HepG2 (cell line): ENCODE measurements around the gene GRAMD1B. TPM values are rescaled to one million over a fixed set of nuclear protein-coding genes. Genes with fewer than 3 reads are reported as not detected.

Experiments used
- ATAC-seq: fragments of 200-7000 bp; cut with Tn5 transposase; 3 replicates; pipeline ENCODE4 v1.9.1; 2020; ENCODE audit warnings: mild to moderate bottlenecking, moderate library complexity
- BruUV-seq: library from RNA; stranded (reverse); fragments of 400-500 nt; replicated peaks from 2 replicates; lab custom pipeline; 2021; lab: Mats Ljungman, UMichigan
- CTCF ChIA-PET: fragments of 300-600 bp; formaldehyde crosslinking; extraction: SDS; loops from one replicate; lab custom pipeline; 2021; ENCODE audit warnings: low total read pairs, inconsistent platforms, low intra/inter-chr PET ratio; lab: Yijun Ruan, JAX
- POLR2A ChIA-PET: fragments of 350-600 bp; sonication (Branson Sonifier 250); formaldehyde crosslinking; loops from one replicate; lab custom pipeline; 2020; ENCODE audit warnings: antibody characterized with exemption, inconsistent platforms; lab: Yijun Ruan, JAX
- DNase-seq: peaks from one replicate; pipeline ENCODE4 v3.0.0-alpha.2; 2015; ENCODE audit warnings: low spot score
- FAIRE-seq: peaks from 3 replicates; lab custom pipeline; 2011; peaks lifted over from hg19 to GRCh38; lab: Jason Lieb, UNC
- H2AFZ ChIP-seq: one replicate; pipeline ENCODE4 v1.6.1; 2011; ENCODE audit warnings: low read length, inconsistent platforms
- H3K27ac ChIP-seq: fragments of 300-600 bp; 3 replicates; pipeline ENCODE4 v1.8.0; 2011; ENCODE audit warnings: mixed run types, mild to moderate bottlenecking, mixed read lengths, low read length, inconsistent platforms; ENCODE audit not compliant: insufficient read depth; ENCODE audit errors: extremely low read length
- H3K27me3 ChIP-seq, 2 experiments: fragments of 200-600 bp in 1 of 2; 2 replicates in 1 of 2; 3 replicates in 1 of 2; pipeline versions ENCODE4 v1.6.0 to v1.8.0; 2011; ENCODE audit warnings: low read length in 2 of 2, mild to moderate bottlenecking in 2 of 2, moderate library complexity in 2 of 2, inconsistent platforms in 1 of 2; ENCODE audit not compliant: insufficient read depth in 2 of 2, control insufficient read depth in 1 of 2
- H3K36me3 ChIP-seq, 2 experiments: fragments of 200-600 bp in 1 of 2; replicated peaks in 1 of 2; 2 replicates in 1 of 2; 3 replicates in 1 of 2; pipeline versions ENCODE4 v1.5.1 to v1.8.0; 2011; ENCODE audit warnings: low read length in 2 of 2, inconsistent platforms in 1 of 2; ENCODE audit not compliant: insufficient read depth in 2 of 2, control insufficient read depth in 1 of 2
- H3K4me1 ChIP-seq: 2 replicates; pipeline ENCODE4 v1.5.1; 2012; ENCODE audit warnings: low read length, inconsistent platforms; ENCODE audit not compliant: insufficient read depth
- H3K4me2 ChIP-seq: 2 replicates; pipeline ENCODE4 v1.6.0; 2011; ENCODE audit warnings: low read depth, low read length, inconsistent platforms
- H3K4me3 ChIP-seq, 3 experiments: fragments of 200-600 bp in 1 of 3; sonication (generic), shearing (Covaris generic) in 1 of 3; replicated peaks in 1 of 3; 2 replicates each; pipeline ENCODE4 v1.5.1; 2011 to 2016; ENCODE audit warnings: low read length in 3 of 3, inconsistent platforms in 2 of 3, low read depth in 2 of 3, mild to moderate bottlenecking in 2 of 3, control low read depth in 1 of 3, mixed read lengths in 1 of 3; ENCODE audit not compliant: insufficient read depth in 1 of 3
- H3K79me2 ChIP-seq: one replicate; pipeline ENCODE4 v1.6.1; 2011; ENCODE audit warnings: low read length, inconsistent platforms; ENCODE audit not compliant: insufficient read depth
- H3K9ac ChIP-seq: 2 replicates; pipeline ENCODE4 v1.6.0; 2011; ENCODE audit warnings: mild to moderate bottlenecking, low read depth, low read length, inconsistent platforms; ENCODE audit not compliant: insufficient read depth
- H3K9me3 ChIP-seq: 2 replicates; pipeline ENCODE4 v1.5.1; 2012; ENCODE audit warnings: mild to moderate bottlenecking, low read length
- H4K20me1 ChIP-seq: 2 replicates; pipeline ENCODE4 v1.6.0; 2011; ENCODE audit warnings: inconsistent platforms, mild to moderate bottlenecking, low read length, moderate library complexity; ENCODE audit not compliant: insufficient read depth
- MLX ChIP-seq: IDR thresholded peaks from 2 replicates; pipeline ENCODE4 v1.6.1; 2016
- POLR2A ChIP-seq, 2 experiments: IDR thresholded peaks; 2 replicates each; pipeline ENCODE4 v1.6.1; 2011; ENCODE audit warnings: low read depth in 2 of 2, low read length in 2 of 2, mild to moderate bottlenecking in 1 of 2, moderate library complexity in 1 of 2; ENCODE audit not compliant: insufficient read depth in 1 of 2
- POLR2AphosphoS5 ChIP-seq: IDR thresholded peaks from 2 replicates; pipeline ENCODE4 v1.6.1; 2012; ENCODE audit warnings: low read depth, low read length
- REXO4 ChIP-seq: sonication (generic); formaldehyde crosslinking; IDR thresholded peaks from 2 replicates; pipeline ENCODE4 v1.8.0; 2022; ENCODE audit warnings: missing genetic modification reagents, mild to moderate bottlenecking, borderline replicate concordance
- RNF219 ChIP-seq: sonication (generic); formaldehyde crosslinking; IDR thresholded peaks from 2 replicates; pipeline ENCODE4 v1.5.0; 2020; ENCODE audit warnings: mild to moderate bottlenecking, missing genetic modification reagents
- TRAFD1 ChIP-seq: sonication (generic); formaldehyde crosslinking; IDR thresholded peaks from 2 replicates; pipeline ENCODE4 v1.5.1; 2020; ENCODE audit warnings: missing genetic modification reagents, mild to moderate bottlenecking, borderline replicate concordance
- YEATS2 ChIP-seq: sonication (generic); formaldehyde crosslinking; IDR thresholded peaks from 2 replicates; pipeline ENCODE4 v1.4.0; 2020; ENCODE audit warnings: missing genetic modification reagents, borderline replicate concordance
- ZNF232 ChIP-seq: sonication (generic); formaldehyde crosslinking; IDR thresholded peaks from 2 replicates; pipeline ENCODE4 v1.4.0; 2020; ENCODE audit warnings: missing genetic modification reagents, borderline replicate concordance
- WGBS: methylation state at CpG from one replicate; pipeline ENCODE4 v1.1.6; 2017; ENCODE audit warnings: low lambda C conversion rate; 5-methylcytosine and 5-hydroxymethylcytosine counted together
- in situ Hi-C: cut with HindIII; loops from 2 replicates; pipeline ENCODE4 v1.10.0; 2017; ENCODE audit warnings: low pct_unique_long_range_greater_than_20kb; ENCODE audit not compliant: extremely low pct_ligation_motif_present
- intact Hi-C: fragments of 100-400 bp; cut with micrococcal nuclease; formaldehyde crosslinking; loops from one replicate; pipeline ENCODE4 v1.10.0; 2022; ENCODE audit not compliant: unreplicated experiment
- polyA plus RNA-seq, 8 experiments: library from polyadenylated mRNA; depleted of rRNA in 3 of 8; stranded (reverse) in 7 of 8; unstranded in 1 of 8; fragments of >200 nt; fragmentation: Illumina TruSeq in 4 of 8; extraction: Trizol in 4 of 8; gene quantifications; 2 replicates each; pipeline versions ENCODE4 v1.2.1 to v1.2.3, GENCODE V29; 2011 to 2016; ENCODE audit warnings: low read depth in 4 of 8, missing spikeins in 1 of 8, mixed read lengths in 1 of 8; ENCODE audit not compliant: insufficient read depth in 1 of 8
- total RNA-seq, 5 experiments: library from RNA; depleted of rRNA; stranded (reverse); fragments of >200 nt; fragmentation: Illumina TruSeq; extraction: Trizol; gene quantifications; 2 replicates each; pipeline ENCODE4 v1.2.3, GENCODE V29; 2016; ENCODE audit warnings: low read depth in 1 of 5
- TF ChIP-seq, protein P1 (sequence below): IDR thresholded peaks from 2 replicates; pipeline ENCODE4 v1.6.1; 2016; ENCODE audit warnings: low read depth
- TF ChIP-seq, protein P2 (sequence below): IDR thresholded peaks from 2 replicates; pipeline ENCODE4 v1.6.1; 2016; ENCODE audit warnings: low read depth, control low read depth
- TF ChIP-seq, protein P3 (sequence below): sonication (generic); formaldehyde crosslinking; IDR thresholded peaks from 2 replicates; pipeline ENCODE4 v1.4.0; 2020; ENCODE audit warnings: low read depth, missing genetic modification reagents
- TF ChIP-seq, protein P4 (sequence below): sonication (generic); formaldehyde crosslinking; IDR thresholded peaks from 2 replicates; pipeline ENCODE4 v1.5.0; 2020; ENCODE audit warnings: missing genetic modification reagents

Gene GRAMD1B
- total and polyA plus RNA-seq, 2 of the 13 experiments (the other 11 are each of a cell fraction or from before 2014, with no cell fraction given): 0.12 TPM; not detected in 1

GRCh38 chr11:123622576-123622975, 192.5 kb downstream of the GRAMD1B start:
- H3K9ac ChIP-seq: no peak overlapping the region
- intact Hi-C loops (no loop called here), in situ Hi-C loops (no loop called here)
- WGBS: 85% methylated on average over 9 of the region's 9 CpGs
- H3K79me2 ChIP-seq: no peaks in the 10 kb centered on the region
- FAIRE-seq: no peak
- ChIA-PET POLR2A (no interaction called here), CTCF (no interaction called here)
- H3K9me3 ChIP-seq: no peaks in the 10 kb centered on the region
- DNase-seq: no peak
- no peaks in the 10 kb centered on the region for H3K27me3 ChIP-seq
- H4K20me1 ChIP-seq: no peaks in the 10 kb centered on the region
- H3K4me3 ChIP-seq: no peak overlapping the region
- no peaks in the 10 kb centered on the region for H3K4me1 ChIP-seq
- no peak overlapping the region for H2AFZ ChIP-seq
- no peak overlapping the region for H3K4me2 ChIP-seq
- H3K36me3 ChIP-seq: no peaks in the 10 kb centered on the region
- BruUV-seq: no TSS peak
- no peak for ATAC-seq
- no peak overlapping the region for H3K27ac ChIP-seq
- TF ChIP-seq, protein P1, sequence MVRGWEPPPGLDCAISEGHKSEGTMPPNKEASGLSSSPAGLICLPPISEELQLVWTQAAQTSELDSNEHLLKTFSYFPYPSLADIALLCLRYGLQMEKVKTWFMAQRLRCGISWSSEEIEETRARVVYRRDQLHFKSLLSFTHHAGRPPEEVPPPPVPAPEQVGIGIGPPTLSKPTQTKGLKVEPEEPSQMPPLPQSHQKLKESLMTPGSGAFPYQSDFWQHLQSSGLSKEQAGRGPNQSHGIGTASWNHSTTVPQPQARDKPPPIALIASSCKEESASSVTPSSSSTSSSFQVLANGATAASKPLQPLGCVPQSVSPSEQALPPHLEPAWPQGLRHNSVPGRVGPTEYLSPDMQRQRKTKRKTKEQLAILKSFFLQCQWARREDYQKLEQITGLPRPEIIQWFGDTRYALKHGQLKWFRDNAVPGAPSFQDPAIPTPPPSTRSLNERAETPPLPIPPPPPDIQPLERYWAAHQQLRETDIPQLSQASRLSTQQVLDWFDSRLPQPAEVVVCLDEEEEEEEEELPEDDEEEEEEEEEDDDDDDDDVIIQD (CRISPR knock-in tag): no peak
- no peak for TF ChIP-seq MLX (CRISPR knock-in tag)
- no peak for TF ChIP-seq POLR2A (IDR thresholded peaks at IDR 0.05; ENCODE audit: insufficient read depth in 1 of 2, low read depth in 2 of 2, low read length in 2 of 2)
- no peak for TF ChIP-seq REXO4 (CRISPR knock-in tag)
- TF ChIP-seq RNF219: no peak
- no peak for TF ChIP-seq POLR2AphosphoS5
- TF ChIP-seq ZNF232 (CRISPR knock-in tag): no peak
- no peak for TF ChIP-seq TRAFD1
- TF ChIP-seq, protein P2, sequence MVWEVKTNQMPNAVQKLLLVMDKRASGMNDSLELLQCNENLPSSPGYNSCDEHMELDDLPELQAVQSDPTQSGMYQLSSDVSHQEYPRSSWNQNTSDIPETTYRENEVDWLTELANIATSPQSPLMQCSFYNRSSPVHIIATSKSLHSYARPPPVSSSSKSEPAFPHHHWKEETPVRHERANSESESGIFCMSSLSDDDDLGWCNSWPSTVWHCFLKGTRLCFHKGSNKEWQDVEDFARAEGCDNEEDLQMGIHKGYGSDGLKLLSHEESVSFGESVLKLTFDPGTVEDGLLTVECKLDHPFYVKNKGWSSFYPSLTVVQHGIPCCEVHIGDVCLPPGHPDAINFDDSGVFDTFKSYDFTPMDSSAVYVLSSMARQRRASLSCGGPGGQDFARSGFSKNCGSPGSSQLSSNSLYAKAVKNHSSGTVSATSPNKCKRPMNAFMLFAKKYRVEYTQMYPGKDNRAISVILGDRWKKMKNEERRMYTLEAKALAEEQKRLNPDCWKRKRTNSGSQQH (CRISPR knock-in tag): no peak
- TF ChIP-seq, protein P3, sequence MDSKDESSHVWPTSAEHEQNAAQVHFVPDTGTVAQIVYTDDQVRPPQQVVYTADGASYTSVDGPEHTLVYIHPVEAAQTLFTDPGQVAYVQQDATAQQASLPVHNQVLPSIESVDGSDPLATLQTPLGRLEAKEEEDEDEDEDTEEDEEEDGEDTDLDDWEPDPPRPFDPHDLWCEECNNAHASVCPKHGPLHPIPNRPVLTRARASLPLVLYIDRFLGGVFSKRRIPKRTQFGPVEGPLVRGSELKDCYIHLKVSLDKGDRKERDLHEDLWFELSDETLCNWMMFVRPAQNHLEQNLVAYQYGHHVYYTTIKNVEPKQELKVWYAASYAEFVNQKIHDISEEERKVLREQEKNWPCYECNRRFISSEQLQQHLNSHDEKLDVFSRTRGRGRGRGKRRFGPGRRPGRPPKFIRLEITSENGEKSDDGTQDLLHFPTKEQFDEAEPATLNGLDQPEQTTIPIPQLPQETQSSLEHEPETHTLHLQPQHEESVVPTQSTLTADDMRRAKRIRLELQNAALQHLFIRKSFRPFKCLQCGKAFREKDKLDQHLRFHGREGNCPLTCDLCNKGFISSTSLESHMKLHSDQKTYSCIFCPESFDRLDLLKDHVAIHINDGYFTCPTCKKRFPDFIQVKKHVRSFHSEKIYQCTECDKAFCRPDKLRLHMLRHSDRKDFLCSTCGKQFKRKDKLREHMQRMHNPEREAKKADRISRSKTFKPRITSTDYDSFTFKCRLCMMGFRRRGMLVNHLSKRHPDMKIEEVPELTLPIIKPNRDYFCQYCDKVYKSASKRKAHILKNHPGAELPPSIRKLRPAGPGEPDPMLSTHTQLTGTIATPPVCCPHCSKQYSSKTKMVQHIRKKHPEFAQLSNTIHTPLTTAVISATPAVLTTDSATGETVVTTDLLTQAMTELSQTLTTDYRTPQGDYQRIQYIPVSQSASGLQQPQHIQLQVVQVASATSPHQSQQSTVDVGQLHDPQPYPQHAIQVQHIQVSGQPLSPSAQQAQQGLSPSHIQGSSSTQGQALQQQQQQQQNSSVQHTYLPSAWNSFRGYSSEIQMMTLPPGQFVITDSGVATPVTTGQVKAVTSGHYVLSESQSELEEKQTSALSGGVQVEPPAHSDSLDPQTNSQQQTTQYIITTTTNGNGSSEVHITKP (CRISPR knock-in tag): no peak
- no peak for TF ChIP-seq YEATS2 (CRISPR knock-in tag)
- TF ChIP-seq, protein P4, sequence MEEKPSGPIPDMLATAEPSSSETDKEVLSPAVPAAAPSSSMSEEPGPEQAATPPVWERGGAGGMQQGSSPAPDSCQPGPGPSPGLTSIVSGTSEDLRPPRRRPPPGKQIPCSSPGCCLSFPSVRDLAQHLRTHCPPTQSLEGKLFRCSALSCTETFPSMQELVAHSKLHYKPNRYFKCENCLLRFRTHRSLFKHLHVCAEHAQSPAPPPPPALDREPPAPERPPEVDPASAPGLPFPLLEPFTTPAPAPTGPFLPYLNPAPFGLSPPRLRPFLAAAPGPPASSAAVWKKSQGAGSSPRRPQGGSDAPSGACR: no peak
